Endothelial cell of umbilical vein (primary cell): ENCODE results near the gene CCDC171. TPM values are rescaled to one million over a fixed set of nuclear protein-coding genes. Genes with fewer than 3 reads are reported as not detected.

Source experiments
- BruUV-seq: library from RNA; stranded (reverse); fragments of 400-500 nt; replicated peaks from 2 replicates; lab custom pipeline; 2021; lab: Mats Ljungman, UMichigan
- CTCF ChIA-PET: fragments of 300-600, 350-600 bp; sonication (Branson Sonifier 250); formaldehyde crosslinking; loops from one replicate; lab custom pipeline; 2021; ENCODE audit warnings: antibody characterized with exemption, inconsistent platforms; lab: Charles Lee
- POLR2A ChIA-PET: fragments of 300-600, 350-600 bp; sonication (Branson Sonifier 250); formaldehyde crosslinking; loops from one replicate; lab custom pipeline; 2021; ENCODE audit warnings: antibody characterized with exemption, inconsistent platforms; lab: Charles Lee
- DNase-seq: peaks from one replicate; pipeline ENCODE4 v3.0.0-alpha.2; 2011; ENCODE audit warnings: low read depth, low spot score
- FAIRE-seq: peaks from 2 replicates; lab custom pipeline; 2011; peaks lifted over from hg19 to GRCh38; lab: Jason Lieb, UNC
- H2AFZ ChIP-seq: 2 replicates; pipeline ENCODE4 v1.6.0; 2012; ENCODE audit warnings: low read depth, low read length, control low read depth, inconsistent platforms
- H3K27ac ChIP-seq: 2 replicates; pipeline ENCODE4 v1.5.1; 2011; ENCODE audit warnings: low read depth, mild to moderate bottlenecking, control low read depth, low read length, moderate library complexity; ENCODE audit not compliant: insufficient read depth
- H3K27me3 ChIP-seq, 2 experiments: 2 replicates each; pipeline versions ENCODE4 v1.6.0 to v1.6.1; 2011; ENCODE audit warnings: low read length in 2 of 2, mixed read lengths in 1 of 2; ENCODE audit not compliant: control insufficient read depth in 2 of 2, insufficient read depth in 2 of 2
- H3K36me3 ChIP-seq, 2 experiments: 2 replicates in 1 of 2; 3 replicates in 1 of 2; pipeline ENCODE4 v1.5.1; 2011; ENCODE audit warnings: low read length in 2 of 2, mild to moderate bottlenecking in 1 of 2, moderate library complexity in 1 of 2; ENCODE audit not compliant: control insufficient read depth in 2 of 2, insufficient read depth in 2 of 2; ENCODE audit errors: extremely low read depth in 1 of 2
- H3K4me1 ChIP-seq: 3 replicates; pipeline ENCODE4 v1.5.1; 2011; ENCODE audit warnings: mild to moderate bottlenecking, low read length; ENCODE audit not compliant: control insufficient read depth, insufficient read depth; ENCODE audit errors: extremely low read depth
- H3K4me2 ChIP-seq: 2 replicates; pipeline ENCODE4 v1.6.1; 2011; ENCODE audit warnings: low read length, control low read depth, mixed read lengths; ENCODE audit not compliant: insufficient read depth
- H3K4me3 ChIP-seq, 3 experiments: fragments of 200-600 bp in 1 of 3; sonication (generic), shearing (Covaris generic) in 1 of 3; replicated peaks in 1 of 3; 2 replicates each; pipeline ENCODE4 v1.5.1; 2011 to 2016; ENCODE audit warnings: control low read depth in 3 of 3, low read length in 3 of 3, mild to moderate bottlenecking in 2 of 3, inconsistent platforms in 1 of 3, low read depth in 1 of 3, moderate library complexity in 1 of 3; ENCODE audit not compliant: insufficient read depth in 1 of 3
- H3K79me2 ChIP-seq: 2 replicates; pipeline ENCODE4 v1.6.0; 2012; ENCODE audit warnings: low read length, inconsistent platforms; ENCODE audit not compliant: control insufficient read depth, insufficient read depth
- H3K9ac ChIP-seq: replicated peaks from 2 replicates; pipeline ENCODE3; 2011; ENCODE audit warnings: low read length, control low read depth; ENCODE audit not compliant: insufficient read depth; ENCODE audit errors: extremely low read depth
- H3K9me1 ChIP-seq: replicated peaks from 3 replicates; pipeline ENCODE4 v1.6.0; 2011; ENCODE audit warnings: mild to moderate bottlenecking, low read length; ENCODE audit not compliant: control insufficient read depth, insufficient read depth; ENCODE audit errors: extremely low read depth
- H3K9me3 ChIP-seq: replicated peaks from 2 replicates; pipeline ENCODE4 v1.5.1; 2012; ENCODE audit warnings: low read length, inconsistent platforms; ENCODE audit not compliant: control insufficient read depth, insufficient read depth
- H4K20me1 ChIP-seq: replicated peaks from 2 replicates; pipeline ENCODE3; 2011; ENCODE audit warnings: mild to moderate bottlenecking, low read length; ENCODE audit not compliant: control insufficient read depth, insufficient read depth; ENCODE audit errors: extremely low read depth
- CTCF ChIP-seq, 2 donors: IDR thresholded peaks; 1 replicate in 1 of 2; 2 replicates in 1 of 2; pipeline ENCODE4 v1.5.1; 2011; ENCODE audit warnings: low read length in 2 of 2, mild to moderate bottlenecking in 2 of 2, moderate library complexity in 2 of 2, control low read depth in 1 of 2, inconsistent platforms in 1 of 2, low read depth in 1 of 2; ENCODE audit not compliant: insufficient read depth in 1 of 2; ENCODE audit errors: extremely low read depth in 1 of 2
- EZH2 ChIP-seq: IDR thresholded peaks from 2 replicates; pipeline ENCODE4 v1.6.1; 2012; ENCODE audit warnings: borderline replicate concordance, low read depth, mild to moderate bottlenecking, moderate library complexity, low read length, inconsistent platforms; ENCODE audit not compliant: severe bottlenecking
- FOS ChIP-seq: IDR thresholded peaks from 2 replicates; pipeline ENCODE4 v1.6.1; 2011; ENCODE audit warnings: mild to moderate bottlenecking, low read length, moderate library complexity, borderline replicate concordance; ENCODE audit not compliant: insufficient read depth
- GATA2 ChIP-seq: IDR thresholded peaks from 2 replicates; pipeline ENCODE4 v1.7.0; 2011; ENCODE audit warnings: low read depth, mild to moderate bottlenecking, moderate library complexity, mixed read lengths, low read length; ENCODE audit not compliant: insufficient read length, insufficient read depth
- JUN ChIP-seq: IDR thresholded peaks from 2 replicates; pipeline ENCODE4 v1.6.1; 2011; ENCODE audit warnings: borderline replicate concordance, low read depth; ENCODE audit not compliant: insufficient read length, insufficient read depth
- MYC ChIP-seq: IDR thresholded peaks from one replicate; pipeline ENCODE4 v1.6.1; 2011; ENCODE audit warnings: mild to moderate bottlenecking, low read depth, low read length
- POLR2A ChIP-seq: IDR thresholded peaks from 2 replicates; pipeline ENCODE4 v1.6.1; 2012; ENCODE audit warnings: low read depth, mild to moderate bottlenecking, control low read depth, low read length
- POLR2AphosphoS5 ChIP-seq: IDR thresholded peaks from 2 replicates; pipeline ENCODE4 v1.6.1; 2012; ENCODE audit warnings: low read depth, mild to moderate bottlenecking, control low read depth, low read length, moderate library complexity; ENCODE audit not compliant: insufficient read depth
- dilution Hi-C: fragments of 300-500 bp; cut with MboI; formaldehyde crosslinking; loops from one replicate; pipeline ENCODE4 v1.15.0; 2019; ENCODE audit warnings: low sequenced_read_pairs; ENCODE audit not compliant: extremely low pct_ligation_motif_present
- intact Hi-C: fragments of 100-400 bp; cut with micrococcal nuclease; formaldehyde crosslinking; loops from one replicate; pipeline ENCODE4 v1.10.0; 2022
- polyA plus RNA-seq, 4 experiments: library from polyadenylated mRNA; depleted of rRNA in 3 of 4; stranded (reverse) in 3 of 4; unstranded in 1 of 4; fragments of >200 nt; gene quantifications; 2 replicates each; pipeline versions ENCODE4 v1.2.1 to v1.2.3, GENCODE V29; 2011 to 2012; ENCODE audit warnings: missing spikeins in 1 of 4
- total RNA-seq: library from RNA; stranded (reverse); gene quantifications from 2 replicates; pipeline ENCODE4 v1.2.3, GENCODE V29; 2021
- TF ChIP-seq, protein P1 (sequence below): IDR thresholded peaks from 2 replicates; pipeline ENCODE4 v1.6.1; 2011; ENCODE audit not compliant: insufficient read depth, insufficient read length

Gene CCDC171
- total and polyA plus RNA-seq, 2 donors (not counting 3 experiments of a cell fraction or from before 2014, with no cell fraction given), result 0.58 to 1.4 TPM

DNA sequence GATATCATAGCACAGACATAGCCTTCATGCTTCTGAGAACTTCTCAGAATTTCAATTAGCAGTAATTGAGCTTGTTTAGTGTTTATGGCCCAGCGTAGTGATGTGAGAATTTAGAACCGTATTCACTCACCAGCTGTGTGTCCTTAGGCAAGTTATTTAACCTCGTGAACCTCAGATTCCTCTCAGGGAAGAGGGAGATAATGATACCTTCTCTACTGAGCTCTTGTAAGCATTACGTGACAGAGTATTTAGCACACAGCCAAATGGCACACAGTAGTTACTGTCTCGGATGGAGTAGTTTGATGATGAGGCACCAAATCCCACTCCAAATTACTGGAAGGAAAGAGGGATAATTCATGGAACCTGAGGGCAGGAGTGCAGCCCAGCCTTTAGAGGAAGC is 429.3 kb downstream of the CCDC171 start:
- H3K36me3 ChIP-seq, result no peaks in the 10 kb centered on the region
- no peak for TF ChIP-seq POLR2AphosphoS5
- no peak for TF ChIP-seq CTCF (IDR thresholded peaks at IDR 0.05; ENCODE audit: extremely low read depth in 1 of 2, insufficient read depth in 1 of 2, low read depth in 1 of 2, low read length in 2 of 2)
- dilution Hi-C loops (no loop called here), intact Hi-C loops (no loop called here)
- ChIA-PET POLR2A (no interaction called here), CTCF (no interaction called here)
- H4K20me1 ChIP-seq, result no peaks in the 10 kb centered on the region
- FAIRE-seq (no peak), DNase-seq (no peak)
- H3K4me2 ChIP-seq, result no peak overlapping the region
- H3K9me3 ChIP-seq, result no peaks in the 10 kb centered on the region
- no peaks in the 10 kb centered on the region for H3K9me1 ChIP-seq
- no peak overlapping the region for H3K4me3 ChIP-seq
- BruUV-seq, result no TSS peak
- no peaks in the 10 kb centered on the region for H3K4me1 ChIP-seq
- H3K27ac ChIP-seq, result no peak overlapping the region
- H3K27me3 ChIP-seq, result peaks cover 0 to 2% of the 10 kb centered on the region in 2 experiments
- H2AFZ ChIP-seq, result no peak overlapping the region
- H3K9ac ChIP-seq, result no peak overlapping the region
- no peaks in the 10 kb centered on the region for H3K79me2 ChIP-seq

DNA sequence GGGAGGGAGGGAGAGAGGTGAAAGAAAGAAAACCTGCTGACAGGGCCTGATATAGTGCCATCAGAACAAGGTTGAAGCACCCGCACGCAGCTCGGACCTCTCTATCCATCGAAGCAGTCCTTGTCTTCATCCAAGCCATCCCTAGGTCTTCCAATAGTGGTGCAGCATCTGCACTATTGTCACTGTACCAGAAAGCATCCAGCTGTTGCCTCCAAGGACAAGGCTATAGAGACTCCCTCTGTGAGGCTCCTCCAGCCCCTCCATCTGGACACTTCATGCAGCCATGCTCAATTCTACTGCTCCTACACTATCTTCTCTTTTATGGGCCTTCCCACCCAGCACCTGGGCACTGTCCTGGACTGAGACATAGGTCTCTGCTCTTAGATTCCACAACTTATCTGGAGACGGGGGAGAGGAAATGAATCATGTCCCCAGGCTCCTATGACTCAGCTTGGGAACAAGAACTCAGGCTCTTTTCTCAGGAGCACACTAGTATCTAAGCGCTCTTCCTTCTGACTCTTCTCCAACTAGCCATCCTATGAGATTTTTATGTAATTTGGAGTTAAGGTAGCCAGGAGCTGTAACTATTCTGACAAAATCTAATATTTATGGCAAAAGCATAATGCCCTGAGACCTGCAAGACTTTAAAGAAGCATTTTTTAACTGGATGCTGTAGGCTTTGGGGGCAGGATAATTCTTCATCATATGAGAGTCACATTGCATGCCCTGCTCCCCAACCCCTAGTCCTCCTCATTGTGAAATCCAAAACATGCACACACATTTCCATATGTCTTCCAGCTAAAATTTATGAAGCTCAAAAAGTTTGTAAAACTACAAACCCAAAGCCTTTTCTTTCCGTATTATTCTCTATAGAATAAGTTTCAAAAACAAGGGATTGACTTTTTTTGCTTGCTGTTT is 446.8 kb downstream of the CCDC171 start:
- POLR2A ChIA-PET, result no interaction called here
- Histone ChIP-seq H4K20me1 (no peaks in the 10 kb centered on the region), H2AFZ (no peak overlapping the region), H3K27ac (peak overlapping the region; percentile 7), H3K9me3 (no peaks in the 10 kb centered on the region), H3K36me3 (no peaks in the 10 kb centered on the region), H3K4me3 (no peak overlapping the region), H3K27me3 (no peaks in the 10 kb centered on the region), H3K9ac (no peak overlapping the region), H3K79me2 (no peaks in the 10 kb centered on the region), H3K4me2 (no peak overlapping the region), H3K4me1 (peaks cover 9% of the 10 kb centered on the region), H3K9me1 (no peaks in the 10 kb centered on the region)
- TF ChIP-seq POLR2A (no peak), MYC (no peak), CTCF (IDR thresholded peaks at IDR 0.05; ENCODE audit: extremely low read depth in 1 of 2, insufficient read depth in 1 of 2, low read depth in 1 of 2, low read length in 2 of 2) (no peak), EZH2 (no peak), FOS (peak; percentile 90), GATA2 (peak; percentile 47), POLR2AphosphoS5 (no peak), JUN (peak; percentile 65)
- TF ChIP-seq, protein P1, sequence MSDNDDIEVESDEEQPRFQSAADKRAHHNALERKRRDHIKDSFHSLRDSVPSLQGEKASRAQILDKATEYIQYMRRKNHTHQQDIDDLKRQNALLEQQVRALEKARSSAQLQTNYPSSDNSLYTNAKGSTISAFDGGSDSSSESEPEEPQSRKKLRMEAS, result no peak
- peak; percentile 52 for DNase-seq
- FAIRE-seq, result peak; percentile 73
- intact Hi-C loops, result no loop called here
- dilution Hi-C loops, result no loop called here
- CTCF ChIA-PET, result no interaction called here
- BruUV-seq, result no TSS peak
